IMR-90 (cell line): ENCODE results near the gene CDH16.

Experiments used
- CTCF ChIP-seq: conservative IDR thresholded peaks from 2 replicates; pipeline ENCODE4 v1.5.1; 2012; ENCODE audit warnings: mild to moderate bottlenecking, low read depth, low read length, improper control_type of control experiment
- FOS ChIP-seq: fragments of 150-350 bp; IDR thresholded peaks from 2 replicates; pipeline ENCODE4 v1.6.1; 2016; ENCODE audit warnings: low read depth, low read length
- MAFK ChIP-seq: IDR thresholded peaks from 2 replicates; pipeline ENCODE4 v1.6.1; 2012; ENCODE audit warnings: low read depth, low read length, improper control_type of control experiment
- MXI1 ChIP-seq: IDR thresholded peaks from 2 replicates; pipeline ENCODE4 v1.6.1; 2012; ENCODE audit warnings: low read depth, mild to moderate bottlenecking, low read length, moderate library complexity, borderline replicate concordance
- POLR2A ChIP-seq: IDR thresholded peaks from 2 replicates; pipeline ENCODE4 v1.6.1; 2012; ENCODE audit warnings: mild to moderate bottlenecking, low read depth, low read length

GRCh38 chr16:66933776-66934137 lies 15.1 kb upstream of the CDH16 start:
- no peak for TF ChIP-seq CTCF
- TF ChIP-seq FOS: no peak
- no peak for TF ChIP-seq POLR2A
- TF ChIP-seq MXI1: no peak
- TF ChIP-seq MAFK: no peak
